ENCODE measurements around the gene DYNLT2.

- TF ChIP-seq CTCF (IDR thresholded peaks at IDR 0.05) (no peak), POLR2A (IDR thresholded peaks at IDR 0.05) (no peak)
Observed at GRCh38 chr6:169782966-169783365, 31.6 kb upstream of the DYNLT2 start.
